CD14-positive monocyte (primary cell): ENCODE data around the gene CCDC106. TPM values are rescaled to one million over a fixed set of nuclear protein-coding genes. Genes with fewer than 3 reads are reported as not detected.

Experiments used
- DNase-seq, 3 donors: peaks; one replicate each; pipeline ENCODE4 v3.0.0-alpha.2; 2011 to 2022
- H2AFZ ChIP-seq: 2 replicates; pipeline ENCODE4 v1.6.0; 2012; ENCODE audit warnings: mild to moderate bottlenecking, low read depth, low read length, inconsistent platforms; ENCODE audit not compliant: insufficient read depth, poor library complexity, severe bottlenecking
- H3K27ac ChIP-seq, 2 donors: 1 replicate in 1 of 2; 2 replicates in 1 of 2; pipeline ENCODE4 v1.5.1; 2012 to 2013; ENCODE audit warnings: low read length in 2 of 2, control low read depth in 1 of 2, inconsistent platforms in 1 of 2, low read depth in 1 of 2, mild to moderate bottlenecking in 1 of 2
- H3K27me3 ChIP-seq, 2 donors: one replicate each; pipeline versions ENCODE4 v1.6.0 to v1.6.1; 2011 to 2013; ENCODE audit warnings: low read length in 2 of 2; ENCODE audit not compliant: control insufficient read depth in 2 of 2, insufficient read depth in 2 of 2
- H3K36me3 ChIP-seq, 2 donors: replicated peaks in 1 of 2; 1 replicate in 1 of 2; 2 replicates in 1 of 2; pipeline versions ENCODE4 v1.5.1 to v1.6.1; 2012 to 2013; ENCODE audit warnings: low read length in 2 of 2, control low read depth in 1 of 2, inconsistent platforms in 1 of 2, mild to moderate bottlenecking in 1 of 2; ENCODE audit not compliant: insufficient read depth in 2 of 2, control insufficient read depth in 1 of 2
- H3K4me1 ChIP-seq, 2 donors: 1 replicate in 1 of 2; 2 replicates in 1 of 2; pipeline versions ENCODE4 v1.5.1 to v1.6.1; 2012 to 2013; ENCODE audit warnings: low read length in 2 of 2, control low read depth in 1 of 2, inconsistent platforms in 1 of 2, mild to moderate bottlenecking in 1 of 2, moderate library complexity in 1 of 2; ENCODE audit not compliant: insufficient read depth in 2 of 2, control insufficient read depth in 1 of 2
- H3K4me2 ChIP-seq: replicated peaks from 2 replicates; pipeline ENCODE3; 2012; ENCODE audit warnings: low read length, moderate library complexity, mild to moderate bottlenecking; ENCODE audit not compliant: poor library complexity, severe bottlenecking; ENCODE audit errors: extremely low read depth
- H3K4me3 ChIP-seq, 3 experiments: fragments of 200-600 bp in 1 of 3; sonication (generic) in 1 of 3; replicated peaks in 1 of 3; 1 replicate in 2 of 3; 2 replicates in 1 of 3; pipeline ENCODE4 v1.5.1; 2011 to 2013; ENCODE audit warnings: low read length in 3 of 3, mild to moderate bottlenecking in 3 of 3, control low read depth in 2 of 3, low read depth in 2 of 3, inconsistent platforms in 1 of 3, moderate library complexity in 1 of 3
- H3K79me2 ChIP-seq: 2 replicates; pipeline ENCODE4 v1.6.0; 2012; ENCODE audit warnings: mild to moderate bottlenecking, control low read depth, inconsistent platforms, low read length, moderate library complexity; ENCODE audit not compliant: insufficient read depth
- H3K9ac ChIP-seq: 2 replicates; pipeline ENCODE4 v1.6.0; 2017; ENCODE audit warnings: low read length, mild to moderate bottlenecking; ENCODE audit not compliant: insufficient read depth, poor library complexity, severe bottlenecking
- H3K9me3 ChIP-seq, 2 donors: replicated peaks in 1 of 2; 1 replicate in 1 of 2; 2 replicates in 1 of 2; pipeline versions ENCODE4 v1.5.1 to v1.6.1; 2012 to 2013; ENCODE audit warnings: low read length in 2 of 2, control low read depth in 1 of 2; ENCODE audit not compliant: control insufficient read depth in 1 of 2, insufficient read depth in 1 of 2
- H4K20me1 ChIP-seq: 2 replicates; pipeline ENCODE4 v1.6.0; 2012; ENCODE audit warnings: mild to moderate bottlenecking, low read length, control low read depth, moderate library complexity; ENCODE audit not compliant: insufficient read depth
- H3K27ac Mint-ChIP-seq, 7 donors: one replicate each; pipeline ENCODE4 v1.8.0; 2020; ENCODE audit warnings: mild to moderate bottlenecking in 7 of 7, mixed read lengths in 7 of 7, moderate library complexity in 6 of 7, inconsistent platforms in 2 of 7
- H3K27me3 Mint-ChIP-seq, 3 donors: one replicate each; pipeline ENCODE4 v1.8.0; 2021 to 2022; ENCODE audit warnings: low read depth in 3 of 3, mild to moderate bottlenecking in 3 of 3, mixed read lengths in 3 of 3, moderate library complexity in 3 of 3, inconsistent platforms in 1 of 3
- H3K36me3 Mint-ChIP-seq, 2 donors: one replicate each; pipeline ENCODE4 v1.8.0; 2020; ENCODE audit warnings: mixed read lengths in 2 of 2, inconsistent platforms in 1 of 2, mild to moderate bottlenecking in 1 of 2
- H3K4me1 Mint-ChIP-seq: one replicate; pipeline ENCODE4 v1.8.0; 2020; ENCODE audit warnings: mild to moderate bottlenecking, mixed read lengths
- H3K4me3 Mint-ChIP-seq, 2 donors: one replicate each; pipeline ENCODE4 v1.8.0; 2020; ENCODE audit warnings: mild to moderate bottlenecking in 2 of 2, mixed read lengths in 2 of 2, moderate library complexity in 1 of 2
- H3K9me3 Mint-ChIP-seq, 7 donors: one replicate each; pipeline ENCODE4 v1.8.0; 2020 to 2022; ENCODE audit warnings: mixed read lengths in 7 of 7, mild to moderate bottlenecking in 6 of 7, moderate library complexity in 6 of 7, inconsistent platforms in 2 of 7
- WGBS: methylation state at CpG from one replicate; pipeline ENCODE4 v1.1.5; 2013; ENCODE audit warnings: missing lambda C conversion rate; ENCODE audit not compliant: insufficient coverage; 5-methylcytosine and 5-hydroxymethylcytosine counted together
- intact Hi-C, 2 donors: fragments of 100-400 bp; cut with micrococcal nuclease; formaldehyde crosslinking; loops; one replicate each; pipeline versions ENCODE4 v1.15.0 to v1.15.1; 2023
- polyA plus RNA-seq, 3 donors: library from polyadenylated mRNA; depleted of rRNA in 1 of 3; unstranded in 2 of 3; stranded (reverse) in 1 of 3; fragments of 300-500 nt in 2 of 3; fragments of >200 nt in 1 of 3; fragmentation: Illumina TruSeq in 2 of 3; gene quantifications; 1 replicate in 2 of 3; 2 replicates in 1 of 3; pipeline ENCODE4 v1.2.3, GENCODE V29; 2012 to 2021
- TF ChIP-seq, protein P1 (sequence below): fragments of 200-600 bp; IDR thresholded peaks from one replicate; pipeline ENCODE4 v1.8.0; 2022; ENCODE audit warnings: antibody characterized with exemption, mild to moderate bottlenecking

Gene CCDC106
- polyA plus RNA-seq, 3 donors, result 0.74 to 2.4 (median 1.2) TPM

DNA sequence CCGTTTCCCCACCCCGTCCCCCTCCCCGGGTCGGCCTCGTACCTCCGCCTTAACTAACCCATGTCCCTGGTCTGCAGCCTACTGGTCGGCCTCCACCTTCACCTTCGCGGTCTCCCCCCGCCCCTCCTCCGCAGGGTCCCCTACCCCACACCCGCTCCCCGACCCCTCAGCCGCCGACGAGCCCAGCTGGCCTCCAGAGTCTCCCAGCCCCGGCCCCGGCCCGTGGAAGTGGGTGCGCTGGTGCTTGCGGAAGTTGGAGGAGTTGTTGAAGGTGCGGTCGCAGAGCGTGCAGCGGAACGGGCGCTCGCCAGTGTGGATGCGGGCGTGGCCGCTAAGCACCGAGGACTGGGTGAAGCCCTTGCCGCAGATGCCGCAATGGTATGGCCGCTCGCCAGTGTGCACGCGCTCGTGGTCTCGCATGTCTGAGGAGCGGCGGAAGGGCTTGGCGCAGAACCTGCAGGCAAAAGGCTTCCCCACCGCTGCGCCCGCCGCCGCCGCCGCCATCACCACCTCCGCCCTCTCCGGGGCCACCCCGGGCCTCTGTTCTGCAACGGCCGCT is 26.3 kb upstream of the CCDC106 start:
- Histone ChIP-seq H3K27me3 (no peaks in the 10 kb centered on the region), H3K36me3 (peaks cover 7 to 8% of the 10 kb centered on the region in 2 donors), H3K79me2 (peaks cover 17% of the 10 kb centered on the region), H3K9ac (no peak overlapping the region), H2AFZ (no peak overlapping the region), H3K4me3 (no peak overlapping the region), H3K27ac (peak overlapping the region; percentile 83 to 84), H4K20me1 (no peaks in the 10 kb centered on the region), H3K4me2 (peak overlapping the region; percentile 71), H3K9me3 (no peaks in the 10 kb centered on the region), H3K4me1 (peaks cover 64 to 76% of the 10 kb centered on the region in 2 donors)
- no peak for DNase-seq
- 95% methylated on average over 37 of the region's 55 CpGs for WGBS
- H3K4me1 Mint-ChIP-seq, result peaks cover 62% of the 10 kb centered on the region
- TF ChIP-seq, protein P1, sequence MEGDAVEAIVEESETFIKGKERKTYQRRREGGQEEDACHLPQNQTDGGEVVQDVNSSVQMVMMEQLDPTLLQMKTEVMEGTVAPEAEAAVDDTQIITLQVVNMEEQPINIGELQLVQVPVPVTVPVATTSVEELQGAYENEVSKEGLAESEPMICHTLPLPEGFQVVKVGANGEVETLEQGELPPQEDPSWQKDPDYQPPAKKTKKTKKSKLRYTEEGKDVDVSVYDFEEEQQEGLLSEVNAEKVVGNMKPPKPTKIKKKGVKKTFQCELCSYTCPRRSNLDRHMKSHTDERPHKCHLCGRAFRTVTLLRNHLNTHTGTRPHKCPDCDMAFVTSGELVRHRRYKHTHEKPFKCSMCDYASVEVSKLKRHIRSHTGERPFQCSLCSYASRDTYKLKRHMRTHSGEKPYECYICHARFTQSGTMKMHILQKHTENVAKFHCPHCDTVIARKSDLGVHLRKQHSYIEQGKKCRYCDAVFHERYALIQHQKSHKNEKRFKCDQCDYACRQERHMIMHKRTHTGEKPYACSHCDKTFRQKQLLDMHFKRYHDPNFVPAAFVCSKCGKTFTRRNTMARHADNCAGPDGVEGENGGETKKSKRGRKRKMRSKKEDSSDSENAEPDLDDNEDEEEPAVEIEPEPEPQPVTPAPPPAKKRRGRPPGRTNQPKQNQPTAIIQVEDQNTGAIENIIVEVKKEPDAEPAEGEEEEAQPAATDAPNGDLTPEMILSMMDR, result no peak
- peaks cover 0 to 4% (median 0%) of the 10 kb centered on the region in 7 donors for H3K9me3 Mint-ChIP-seq
- intact Hi-C loops, result loop anchor here (2.0 to 5.0 kb wide), 2 partner anchors 15 to 34 kb away; no protein-coding TSS in a partner anchor
- no peak overlapping the region for H3K4me3 Mint-ChIP-seq
- peaks cover 0 to 8% (median 1%) of the 10 kb centered on the region in 3 donors for H3K27me3 Mint-ChIP-seq
- H3K27ac Mint-ChIP-seq, result peak overlapping the region in 4 of 7 donors; percentile 89 to 97 (median 93)
- H3K36me3 Mint-ChIP-seq, result peaks cover 16 to 26% of the 10 kb centered on the region in 2 donors

DNA sequence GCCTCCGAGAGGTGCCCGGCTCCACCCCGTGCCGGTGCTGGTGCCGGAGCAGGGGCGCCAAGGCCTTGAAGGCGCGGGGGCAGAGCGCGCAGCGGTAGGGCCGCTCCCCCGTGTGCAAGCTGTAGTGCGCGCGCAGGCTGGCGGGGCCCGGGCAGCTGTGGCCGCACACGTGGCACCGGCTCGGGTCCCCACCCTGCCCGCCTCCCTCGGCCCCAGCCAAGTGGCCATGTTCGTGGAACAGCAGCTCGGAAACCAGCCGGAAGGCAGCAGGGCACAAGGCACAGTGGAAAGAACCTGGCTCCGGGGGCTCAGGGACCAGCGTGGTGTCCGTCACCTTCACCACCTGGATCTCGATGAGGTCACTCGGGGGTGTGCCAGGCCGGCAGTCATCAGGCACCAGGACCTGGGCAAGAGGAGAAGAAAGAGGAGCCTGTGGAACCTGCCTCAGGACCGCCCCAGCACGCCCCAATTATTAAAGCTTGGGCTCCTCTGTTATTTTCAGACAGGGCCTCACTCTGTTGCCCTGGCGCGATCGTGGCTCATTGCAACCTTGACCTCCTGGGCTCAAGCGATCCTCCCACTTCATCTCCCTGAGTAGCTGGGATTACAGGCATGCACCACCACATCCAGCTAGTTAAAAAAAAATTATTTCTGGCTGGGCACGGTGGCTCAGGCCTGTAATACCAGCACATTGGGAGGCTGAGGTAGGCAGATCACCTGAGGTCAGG is 25.6 kb upstream of the CCDC106 start:
- Histone ChIP-seq H3K27me3 (no peaks in the 10 kb centered on the region), H3K27ac (no peak overlapping the region), H3K79me2 (peaks cover 17% of the 10 kb centered on the region), H4K20me1 (no peaks in the 10 kb centered on the region), H2AFZ (no peak overlapping the region), H3K9ac (no peak overlapping the region), H3K4me3 (no peak overlapping the region), H3K9me3 (no peaks in the 10 kb centered on the region), H3K4me1 (peaks cover 64 to 74% of the 10 kb centered on the region in 2 donors), H3K36me3 (peaks cover 3% of the 10 kb centered on the region in 2 donors), H3K4me2 (no peak overlapping the region)
- no peak for DNase-seq
- Mint-ChIP-seq H3K36me3 (peaks cover 10 to 20% of the 10 kb centered on the region in 2 donors), H3K27ac (peak overlapping the region in 3 of 7 donors; percentile 30 to 95 (median 41)), H3K9me3 (peaks cover 0 to 4% (median 0%) of the 10 kb centered on the region in 7 donors), H3K4me3 (no peak overlapping the region), H3K4me1 (peaks cover 60% of the 10 kb centered on the region), H3K27me3 (peaks cover 0 to 8% (median 1%) of the 10 kb centered on the region in 3 donors)
- intact Hi-C loops, result loop anchor here in 1 of 2 donors (5.0 kb wide), 1 partner anchor 35 kb away; no protein-coding TSS in a partner anchor
- TF ChIP-seq, protein P1, result no peak
- 97% methylated on average over 35 of the region's 40 CpGs for WGBS
